Activated gamma-delta T cell treated with Interleukin-2 at 50 U/mL for 16 hours (primary cell): ENCODE data around the gene GRK6.

ENCODE experiments used
- DNase-seq: peaks from one replicate; pipeline ENCODE4 v3.0.0-alpha.2; 2020

The GRK6 gene

GRCh38 chr5:177427211-177427822 is 841 bp downstream of the GRK6 start:
- no peak for DNase-seq

- no peak for DNase-seq
Observed at GRCh38 chr5:177427919-177428573, 1.6 kb downstream of the GRK6 start.

GRCh38 chr5:177428574-177429217 is 2.2 kb downstream of the GRK6 start:
- no peak for DNase-seq

GRCh38 chr5:177429248-177430040 is 3.0 kb downstream of the GRK6 start:
- peak; percentile 88 for DNase-seq

- no peak for DNase-seq
Observed at GRCh38 chr5:177430140-177430951, 3.9 kb downstream of the GRK6 start.

GRCh38 chr5:177430972-177431316 is 4.5 kb downstream of the GRK6 start:
- no peak for DNase-seq

- peak; percentile 75 for DNase-seq
Observed at GRCh38 chr5:177431317-177432142, 5.1 kb downstream of the GRK6 start.

- DNase-seq: no peak
Observed at GRCh38 chr5:177432143-177432838, 5.8 kb downstream of the GRK6 start.

- DNase-seq: no peak
Observed at GRCh38 chr5:177432839-177433657, 6.6 kb downstream of the GRK6 start.

GRCh38 chr5:177433658-177434217 is 7.3 kb downstream of the GRK6 start:
- DNase-seq: no peak

- DNase-seq: peak; percentile 43
Observed at GRCh38 chr5:177434437-177434836, 8.0 kb downstream of the GRK6 start.

- no peak for DNase-seq
Observed at GRCh38 chr5:177434942-177435738, 8.7 kb downstream of the GRK6 start.

GRCh38 chr5:177435847-177436536 is 9.5 kb downstream of the GRK6 start:
- DNase-seq: no peak

- DNase-seq: no peak
Observed at GRCh38 chr5:177437623-177438022, 11.1 kb downstream of the GRK6 start.

GRCh38 chr5:177438468-177438867 is 12.0 kb downstream of the GRK6 start:
- no peak for DNase-seq

- DNase-seq: no peak
Observed at GRCh38 chr5:177439518-177440053, 13.1 kb downstream of the GRK6 start.

- no peak for DNase-seq
Observed at GRCh38 chr5:177440211-177440989, 13.9 kb downstream of the GRK6 start.
